Pulmonary artery endothelial cell (primary cell): ENCODE data around the gene VIPR2. TPM values are rescaled to one million over a fixed set of nuclear protein-coding genes. Genes with fewer than 3 reads are reported as not detected.

Experiments used
- DNase-seq: peaks from one replicate; pipeline ENCODE4 v3.0.0-alpha.2; 2011; ENCODE audit warnings: low read depth, low spot score
- total RNA-seq: library from RNA; depleted of rRNA; stranded (reverse); fragments of >200 nt; gene quantifications from 2 replicates; pipeline ENCODE4 v1.2.3, GENCODE V29; 2014

Gene VIPR2
- total RNA-seq, 1 donor from 2014 or later = not detected

DNA sequence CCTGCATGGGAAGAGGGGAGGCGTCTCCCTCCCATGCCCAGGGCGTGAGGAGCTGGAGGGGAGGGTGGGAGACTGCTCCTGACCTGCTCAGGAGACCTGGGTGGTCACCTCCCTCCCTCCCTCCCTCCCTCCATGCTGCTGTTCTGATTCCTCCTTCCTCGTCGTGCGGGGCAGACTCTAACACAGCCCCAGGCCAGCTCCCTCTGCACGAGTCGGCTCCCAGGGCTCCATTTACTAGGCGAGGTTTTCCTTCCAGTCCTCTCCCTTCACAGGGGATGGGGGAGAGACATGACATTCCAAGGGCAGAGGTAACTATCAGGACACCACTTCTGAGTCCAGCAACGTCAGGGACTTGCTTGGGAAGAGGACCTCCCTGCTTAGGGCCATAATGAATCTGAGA, 23.6 kb downstream of the VIPR2 start:
- no peak for DNase-seq

- no peak for DNase-seq
Observed at GRCh38 chr7:159120540-159120919, 24.1 kb downstream of the VIPR2 start.

DNA sequence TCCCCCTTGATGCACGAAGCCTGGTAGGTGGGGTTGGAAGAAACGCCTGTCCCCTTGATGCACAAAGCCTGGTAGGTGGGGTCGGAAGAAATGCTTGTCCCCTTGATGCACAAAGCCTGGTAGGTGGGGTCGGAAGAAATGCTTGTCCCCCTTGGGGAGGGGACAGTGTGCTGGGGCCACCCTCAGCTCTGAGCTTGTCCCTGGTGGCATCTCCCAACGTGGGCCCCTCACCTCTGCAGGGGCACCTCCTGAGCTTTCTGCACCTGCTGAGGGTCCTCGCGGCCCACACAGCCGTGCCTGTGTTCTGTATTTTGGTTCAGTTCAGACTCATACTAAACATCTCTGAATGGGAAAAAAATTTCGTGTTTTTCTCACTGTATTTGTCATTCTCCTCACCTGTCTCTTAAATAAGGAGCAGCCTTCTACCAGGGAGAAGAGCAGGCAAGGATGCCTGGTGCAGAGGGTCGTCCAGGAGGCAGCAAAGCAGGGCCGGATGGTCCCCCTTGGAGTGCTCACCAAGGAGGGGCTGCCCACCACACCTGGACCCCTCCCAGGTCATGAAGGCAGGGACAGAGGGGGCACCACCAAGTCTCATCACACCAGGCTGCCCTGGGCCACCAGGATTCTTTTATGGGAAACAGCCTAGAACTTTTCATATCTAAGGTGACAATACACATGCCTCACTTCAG, 24.7 kb downstream of the VIPR2 start:
- no peak for DNase-seq

GRCh38 chr7:159119026-159119741, 25.5 kb downstream of the VIPR2 start:
- no peak for DNase-seq

DNA sequence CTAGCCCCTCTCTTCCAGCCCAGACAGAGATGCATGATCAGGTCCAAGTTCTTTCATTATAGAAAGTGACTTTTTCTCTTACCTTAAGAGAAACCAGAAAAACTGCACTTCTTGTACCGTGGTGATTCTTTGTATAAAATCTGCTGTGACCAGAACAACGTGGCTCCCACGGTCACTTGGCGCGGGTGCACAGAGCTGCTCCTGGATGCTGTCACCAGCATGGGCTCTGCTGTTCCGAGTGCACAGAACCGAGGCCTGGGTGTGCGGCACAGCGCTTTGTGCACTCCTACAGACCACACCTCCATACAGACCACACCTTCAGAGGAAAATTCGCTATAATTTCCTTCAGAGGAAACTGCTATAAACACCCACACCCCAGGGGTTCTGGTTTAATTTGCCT, 26.0 kb downstream of the VIPR2 start:
- DNase-seq = no peak

- DNase-seq = no peak
Observed at GRCh38 chr7:159118197-159118595, 26.5 kb downstream of the VIPR2 start.

- no peak for DNase-seq
Observed at GRCh38 chr7:159117366-159118196, 27.1 kb downstream of the VIPR2 start.

GRCh38 chr7:159116581-159117339, 27.9 kb downstream of the VIPR2 start:
- DNase-seq = no peak

DNA sequence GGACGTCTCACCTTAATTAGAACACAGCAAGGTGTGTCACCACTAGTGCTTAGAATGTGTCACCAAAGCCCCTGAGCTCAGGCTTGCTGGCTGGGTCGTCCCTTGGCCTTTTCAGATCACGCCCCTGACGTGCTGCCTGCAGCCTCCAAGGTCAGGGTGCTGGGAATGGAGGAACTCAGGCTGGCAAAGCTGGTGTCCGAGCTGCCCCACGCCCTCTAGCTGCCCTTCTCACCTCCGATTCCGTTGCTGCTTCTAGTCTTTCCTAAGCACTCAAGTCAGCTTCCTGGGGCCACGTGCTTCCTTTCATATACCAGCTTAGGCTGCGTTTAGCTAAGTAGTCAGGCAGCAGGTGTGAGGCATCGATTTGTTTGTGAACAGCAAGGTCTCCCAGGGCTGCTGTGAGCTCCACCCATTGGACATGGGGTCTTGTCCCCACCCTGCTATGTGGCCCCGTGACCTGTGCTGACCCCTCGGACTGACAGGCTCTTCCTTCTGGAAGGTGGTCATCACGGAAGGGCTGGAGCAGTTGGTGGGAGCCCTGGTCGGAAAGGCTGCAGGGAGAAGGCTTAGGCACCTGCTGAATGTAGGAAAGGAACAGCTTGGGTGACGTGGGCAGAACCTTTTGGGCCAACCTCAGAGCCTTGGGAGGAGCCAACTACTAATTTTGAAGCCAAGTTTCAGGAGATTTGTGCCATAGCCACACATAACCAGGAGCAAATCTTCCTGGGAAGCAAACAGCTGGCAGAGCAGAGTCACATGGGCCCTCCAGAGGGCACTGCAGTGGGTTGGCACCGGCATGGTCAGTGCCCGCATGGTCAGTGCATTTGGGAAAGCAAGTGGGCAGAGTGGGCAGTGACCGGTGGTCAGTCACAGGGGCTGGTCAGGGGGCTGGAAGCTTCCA, 28.8 kb downstream of the VIPR2 start:
- DNase-seq = no peak

GRCh38 chr7:159114981-159115380, 29.7 kb downstream of the VIPR2 start:
- no peak for DNase-seq

- no peak for DNase-seq
Observed at GRCh38 chr7:159114096-159114495, 30.6 kb downstream of the VIPR2 start.

GRCh38 chr7:159113056-159113455, 31.6 kb downstream of the VIPR2 start:
- DNase-seq = no peak

DNA sequence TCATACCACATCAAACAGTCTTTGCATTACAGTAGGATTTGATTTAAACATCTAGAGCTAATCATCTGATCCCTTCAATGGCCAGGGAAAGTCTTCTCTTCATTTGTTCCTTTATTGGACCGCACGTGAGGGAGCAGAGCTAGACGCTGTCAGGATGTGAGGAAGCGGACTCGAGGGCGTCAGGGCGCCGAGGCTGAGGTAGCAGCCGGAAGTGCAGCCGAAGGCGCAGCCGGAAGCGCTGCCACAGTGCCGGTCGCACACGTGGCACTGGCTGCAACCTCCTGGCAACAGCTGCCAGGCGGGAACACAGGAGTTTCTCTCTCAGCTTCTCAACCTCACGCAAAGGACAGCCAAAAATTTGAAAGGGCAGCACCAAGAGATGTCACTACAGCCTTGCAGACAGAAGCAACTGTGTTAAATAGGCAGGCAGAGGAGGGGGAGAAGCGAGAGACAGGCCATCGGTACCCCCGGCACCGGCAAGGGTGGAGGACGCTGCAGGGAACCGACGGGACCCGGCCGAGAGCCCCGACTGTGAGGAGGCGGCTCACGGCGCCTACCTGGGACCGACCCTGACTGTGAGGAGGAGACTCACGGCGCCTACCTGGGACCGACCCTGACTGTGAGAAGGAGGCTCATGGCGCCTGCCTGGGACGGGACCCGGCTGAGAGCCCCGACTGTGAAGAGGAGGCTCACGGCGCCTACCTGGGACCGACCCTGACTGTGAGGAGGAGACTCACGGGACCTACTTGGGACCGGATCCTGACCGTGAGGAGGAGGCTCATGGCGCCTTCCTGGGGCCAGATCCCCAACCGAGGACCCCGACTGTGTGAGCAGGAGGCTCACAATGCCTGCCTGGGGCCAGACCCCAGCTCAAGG, 32.3 kb downstream of the VIPR2 start:
- DNase-seq = no peak

DNA sequence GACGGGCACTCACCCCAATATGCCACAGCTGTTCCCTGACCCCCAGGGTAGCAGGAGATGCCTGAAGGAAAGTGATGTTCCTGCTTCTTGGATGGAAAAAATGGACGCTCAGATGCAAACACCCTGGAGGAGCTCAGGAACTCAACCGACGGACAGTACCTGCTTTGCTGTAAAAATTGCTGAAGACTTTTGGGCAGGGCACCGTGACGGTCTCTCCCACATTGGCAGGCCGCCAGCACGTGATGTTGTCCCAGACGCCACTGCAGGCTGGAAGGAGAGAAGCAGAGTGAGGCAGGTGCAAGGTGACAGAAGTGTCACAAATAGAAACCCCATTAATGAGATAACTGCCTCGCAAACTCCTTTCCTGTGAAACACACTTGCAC, 35.0 kb downstream of the VIPR2 start:
- no peak for DNase-seq

- DNase-seq = no peak
Observed at GRCh38 chr7:159108941-159109652, 35.6 kb downstream of the VIPR2 start.

DNA sequence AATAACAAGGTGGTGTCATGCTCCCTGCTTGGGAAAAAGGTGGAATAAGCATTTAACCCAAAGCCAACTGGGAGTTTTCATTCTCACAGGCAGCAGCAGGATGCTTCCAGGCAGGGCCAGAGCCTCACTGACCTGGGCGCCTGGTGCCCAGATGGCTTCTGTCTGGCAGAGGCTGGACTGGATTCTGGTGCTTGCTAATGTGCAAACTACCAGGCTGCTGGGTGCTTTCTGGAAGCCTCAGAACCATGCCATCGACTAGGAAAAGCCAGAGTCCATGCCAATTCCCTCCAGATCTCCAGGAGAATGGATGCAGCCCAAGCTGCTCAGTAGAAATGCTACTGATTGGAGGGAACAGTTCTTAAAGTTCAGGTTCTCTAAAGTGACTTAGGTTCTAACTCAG, 36.2 kb downstream of the VIPR2 start:
- no peak for DNase-seq

GRCh38 chr7:159107161-159107892, 37.3 kb downstream of the VIPR2 start:
- DNase-seq = no peak
